H1 (cell line): ENCODE data around the gene OR5V1. TPM values are rescaled to one million over a fixed set of nuclear protein-coding genes. Genes with fewer than 3 reads are reported as not detected.

Experiments
- CTCF ChIA-PET: fragments of 300-600 bp; sonication (Branson Sonifier 250); formaldehyde crosslinking; loops from one replicate; lab custom pipeline; 2021; ENCODE audit not compliant: partially characterized antibody; lab: Charles Lee
- POLR2A ChIA-PET: fragments of 300-600 bp; sonication (Branson Sonifier 250); formaldehyde crosslinking; loops from one replicate; lab custom pipeline; 2021; ENCODE audit warnings: inconsistent platforms; ENCODE audit not compliant: partially characterized antibody; lab: Charles Lee
- DNase-seq, 2 experiments: peaks; one replicate each; pipeline versions ENCODE4 v3.0.0 to v3.0.0-alpha.2; 2010 to 2022; ENCODE audit warnings: low spot score in 2 of 2, low read depth in 1 of 2, mixed read lengths in 1 of 2
- FAIRE-seq: peaks from 2 replicates; lab custom pipeline; 2011; peaks lifted over from hg19 to GRCh38; lab: Jason Lieb, UNC
- H2AFZ ChIP-seq: 2 replicates; pipeline ENCODE4 v1.8.1; 2012; ENCODE audit warnings: low read length, inconsistent platforms
- H2AK5ac ChIP-seq: 2 replicates; pipeline ENCODE4 v1.6.1; 2013; ENCODE audit warnings: low read depth, low read length
- H2BK120ac ChIP-seq: replicated peaks from 2 replicates; pipeline ENCODE3; 2013; ENCODE audit warnings: low read depth, low read length, inconsistent platforms
- H2BK12ac ChIP-seq: 2 replicates; pipeline ENCODE4 v1.6.1; 2013; ENCODE audit warnings: low read depth, low read length
- H2BK15ac ChIP-seq: 2 replicates; pipeline ENCODE4 v1.6.1; 2013; ENCODE audit warnings: low read length
- H2BK20ac ChIP-seq: 2 replicates; pipeline ENCODE4 v1.6.1; 2013; ENCODE audit warnings: low read length
- H2BK5ac ChIP-seq: 2 replicates; pipeline ENCODE4 v1.6.1; 2013; ENCODE audit warnings: low read depth, low read length
- H3K14ac ChIP-seq: 2 replicates; pipeline ENCODE4 v1.6.1; 2013; ENCODE audit warnings: inconsistent platforms; ENCODE audit not compliant: insufficient read length
- H3K18ac ChIP-seq: 2 replicates; pipeline ENCODE4 v1.6.1; 2013; ENCODE audit warnings: low read length; ENCODE audit errors: extremely low read depth
- H3K23ac ChIP-seq: 2 replicates; pipeline ENCODE4 v1.6.1; 2013; ENCODE audit warnings: inconsistent platforms; ENCODE audit not compliant: insufficient read length
- H3K23me2 ChIP-seq: 2 replicates; pipeline ENCODE4 v1.6.1; 2013; ENCODE audit warnings: low read depth, low read length
- H3K27ac ChIP-seq: 2 replicates; pipeline ENCODE4 v1.6.1; 2011; ENCODE audit warnings: low read depth, low read length, inconsistent platforms
- H3K27me3 ChIP-seq, 4 experiments: replicated peaks in 1 of 4; 1 replicate in 1 of 4; 2 replicates in 3 of 4; pipeline versions ENCODE4 v1.6.1 to v1.8.1; 2011 to 2013; ENCODE audit warnings: low read length in 3 of 4, mild to moderate bottlenecking in 3 of 4, inconsistent platforms in 2 of 4, mixed read lengths in 2 of 4, moderate library complexity in 1 of 4; ENCODE audit not compliant: control insufficient read depth in 3 of 4, insufficient read depth in 3 of 4; ENCODE audit errors: extremely low read depth in 1 of 4
- H3K36me3 ChIP-seq, 4 experiments: 2 replicates each; pipeline versions ENCODE4 v1.6.1 to v1.8.1; 2011 to 2013; ENCODE audit warnings: mild to moderate bottlenecking in 4 of 4, low read length in 3 of 4, moderate library complexity in 2 of 4, control low read depth in 1 of 4, inconsistent platforms in 1 of 4; ENCODE audit not compliant: insufficient read depth in 4 of 4, control insufficient read depth in 2 of 4
- H3K4ac ChIP-seq: replicated peaks from 2 replicates; pipeline ENCODE3; 2013; ENCODE audit warnings: low read length, low read depth, mixed read lengths, inconsistent platforms; ENCODE audit not compliant: insufficient read length
- H3K4me1 ChIP-seq, 4 experiments: replicated peaks in 1 of 4; 1 replicate in 1 of 4; 2 replicates in 3 of 4; pipeline versions ENCODE4 v1.6.1 to v1.8.1; 2011 to 2013; ENCODE audit warnings: low read length in 3 of 4, inconsistent platforms in 2 of 4, mixed read lengths in 1 of 4; ENCODE audit not compliant: insufficient read depth in 4 of 4, control insufficient read depth in 3 of 4
- H3K4me2 ChIP-seq, 2 experiments: 2 replicates each; pipeline versions ENCODE4 v1.6.1 to v1.8.1; 2011 to 2013; ENCODE audit warnings: low read depth in 2 of 2, low read length in 2 of 2, control low read depth in 1 of 2, inconsistent platforms in 1 of 2, mild to moderate bottlenecking in 1 of 2; ENCODE audit not compliant: insufficient read depth in 1 of 2
- H3K4me3 ChIP-seq, 4 experiments: fragments of 200-600, 300-600 bp in 1 of 4; sonication (generic), shearing (Covaris generic), sonication (Bioruptor Twin) in 1 of 4; 2 replicates each; pipeline versions ENCODE4 v1.5.1 to v1.8.1; 2011 to 2016; ENCODE audit warnings: low read length in 4 of 4, low read depth in 3 of 4, control low read depth in 2 of 4, inconsistent platforms in 2 of 4, mild to moderate bottlenecking in 2 of 4, mixed read lengths in 1 of 4, moderate library complexity in 1 of 4; ENCODE audit not compliant: insufficient read depth in 2 of 4; ENCODE audit errors: extremely low read depth in 1 of 4
- H3K56ac ChIP-seq: replicated peaks from 2 replicates; pipeline ENCODE3; 2013; ENCODE audit warnings: low read depth, mild to moderate bottlenecking, mixed read lengths, low read length, inconsistent platforms; ENCODE audit not compliant: insufficient read length
- H3K79me1 ChIP-seq: 2 replicates; pipeline ENCODE4 v1.6.1; 2013; ENCODE audit warnings: low read depth, low read length, control low read depth
- H3K79me2 ChIP-seq, 2 experiments: 2 replicates each; pipeline versions ENCODE4 v1.6.1 to v1.8.1; 2012 to 2013; ENCODE audit warnings: low read length in 2 of 2, mild to moderate bottlenecking in 2 of 2, inconsistent platforms in 1 of 2; ENCODE audit not compliant: insufficient read depth in 2 of 2, control insufficient read depth in 1 of 2
- H3K9ac ChIP-seq, 4 experiments: replicated peaks in 1 of 4; 1 replicate in 1 of 4; 2 replicates in 3 of 4; pipeline versions ENCODE4 v1.6.1 to v1.8.1; 2011 to 2013; ENCODE audit warnings: low read depth in 3 of 4, low read length in 3 of 4, control low read depth in 2 of 4, mild to moderate bottlenecking in 2 of 4, moderate library complexity in 2 of 4, inconsistent platforms in 1 of 4; ENCODE audit errors: extremely low read depth in 1 of 4
- H3K9me3 ChIP-seq, 2 experiments: 2 replicates each; pipeline versions ENCODE4 v1.6.1 to v1.8.1; 2012 to 2013; ENCODE audit warnings: mild to moderate bottlenecking in 2 of 2, moderate library complexity in 2 of 2, control low read depth in 1 of 2, inconsistent platforms in 1 of 2, low read depth in 1 of 2, low read length in 1 of 2, mixed read lengths in 1 of 2; ENCODE audit not compliant: insufficient read depth in 2 of 2
- H4K20me1 ChIP-seq, 2 experiments: replicated peaks in 1 of 2; 2 replicates each; pipeline versions ENCODE3 to v1.8.1; 2011 to 2013; ENCODE audit warnings: inconsistent platforms in 2 of 2, low read length in 2 of 2, mild to moderate bottlenecking in 1 of 2; ENCODE audit not compliant: insufficient read depth in 2 of 2, control insufficient read depth in 1 of 2
- H4K5ac ChIP-seq: 2 replicates; pipeline ENCODE4 v1.6.1; 2013; ENCODE audit warnings: low read length, low read depth, mixed read lengths, inconsistent platforms; ENCODE audit not compliant: insufficient read length
- H4K8ac ChIP-seq: 2 replicates; pipeline ENCODE4 v1.8.0; 2013; ENCODE audit warnings: mild to moderate bottlenecking, moderate library complexity, low read length, inconsistent platforms; ENCODE audit not compliant: insufficient read depth; ENCODE audit errors: extremely low read depth
- H4K91ac ChIP-seq: replicated peaks from 2 replicates; pipeline ENCODE3; 2013; ENCODE audit warnings: low read length, mixed read lengths, inconsistent platforms; ENCODE audit not compliant: insufficient read length
- EP300 ChIP-seq, 2 experiments: IDR thresholded peaks; 1 replicate in 1 of 2; 2 replicates in 1 of 2; pipeline ENCODE4 v1.6.1; 2011 to 2012; ENCODE audit warnings: low read depth in 2 of 2, low read length in 2 of 2, mild to moderate bottlenecking in 2 of 2, borderline replicate concordance in 1 of 2, inconsistent platforms in 1 of 2, moderate library complexity in 1 of 2
- TEAD4 ChIP-seq: IDR thresholded peaks from 2 replicates; pipeline ENCODE4 v1.6.1; 2012; ENCODE audit warnings: low read depth, low read length, inconsistent platforms, mixed read lengths
- polyA plus RNA-seq, 7 experiments: library from polyadenylated mRNA; depleted of rRNA in 3 of 7; stranded (reverse) in 5 of 7; unstranded in 2 of 7; fragments of >200 nt in 5 of 7; fragments of 200-250 nt in 2 of 7; gene quantifications; 1 replicate in 5 of 7; 2 replicates in 1 of 7; 4 replicates in 1 of 7; pipeline versions ENCODE4 v1.2.1 to v1.2.3, GENCODE V29; 2011 to 2013; ENCODE audit warnings: missing spikeins in 2 of 7, mixed read lengths in 2 of 7
- total RNA-seq: library from RNA; stranded (reverse); fragmentation: NEBNext Ultra II Directional; extraction: Animal tissue kit (Norgen Biotek cat#: 25700); gene quantifications from 2 replicates; pipeline ENCODE4 v1.2.1, GENCODE V29; 2021

The OR5V1 gene
- total and polyA plus RNA-seq, 2 of the 8 experiments (the other 6 are each of a cell fraction or from before 2014, with no cell fraction given), result not detected

- TF ChIP-seq TEAD4 (no peak), EP300 (IDR thresholded peaks at IDR 0.05; ENCODE audit: borderline replicate concordance in 1 of 2, low read depth in 2 of 2, low read length in 2 of 2) (no peak)
- TF ChIP-seq, all 59 proteins: peak for 0
- Histone ChIP-seq H3K79me2 (no peaks in the 10 kb centered on the region), H2AK5ac (no peak within 1 kb of the TSS), H2BK12ac (no peak within 1 kb of the TSS), H3K9ac (no peak within 1 kb of the TSS), H3K4me2 (no peak within 1 kb of the TSS), H2BK120ac (no peak within 1 kb of the TSS), H4K5ac (no peak within 1 kb of the TSS), H3K27ac (no peak within 1 kb of the TSS), H2BK20ac (no peak within 1 kb of the TSS), H3K14ac (no peak within 1 kb of the TSS), H3K18ac (no peak within 1 kb of the TSS), H3K23me2 (no peaks in the 10 kb centered on the region), H3K23ac (no peak within 1 kb of the TSS), H4K20me1 (no peaks in the 10 kb centered on the region), H3K4ac (no peak within 1 kb of the TSS), H3K9me3 (no peaks in the 10 kb centered on the region), H2BK5ac (no peak within 1 kb of the TSS), H4K8ac (no peak within 1 kb of the TSS), H3K27me3 (no peaks in the 10 kb centered on the region), H3K56ac (no peak within 1 kb of the TSS), H3K4me3 (no peak within 1 kb of the TSS), H3K79me1 (no peaks in the 10 kb centered on the region), H2AFZ (no peak within 1 kb of the TSS), H3K36me3 (no peaks in the 10 kb centered on the region), H2BK15ac (no peak within 1 kb of the TSS), H4K91ac (no peak within 1 kb of the TSS), H3K4me1 (no peaks in the 10 kb centered on the region)
- CTCF ChIA-PET, result interaction anchor here (1.4 kb wide), 1 partner anchor 20 kb away, joined by 4 read pairs; the partner anchor contains the start of gene OR12D1
- FAIRE-seq (no peak), DNase-seq (no peak)
- POLR2A ChIA-PET, result no interaction called here
Measured at GRCh38 chr6:29395331-29395730, 26.7 kb upstream of the OR5V1 start, which contains the start of gene OR12D2. OR12D2 (plus strand) TSS chr6:29395631; CDS start chr6:29396700, 1,069 bp downstream.
